ENCODE results near the gene CYP4F22. TPM values are rescaled to one million over a fixed set of nuclear protein-coding genes. Genes with fewer than 3 reads are reported as not detected.
"Not testable (repeated sequence)": the region's sequence is repeated elsewhere in the genome, so short reads cannot be mapped to it uniquely, and the experiment has no call there.

Gene CYP4F22
- total RNA-seq, 4 donors from 2014 or later = not detected

DNA sequence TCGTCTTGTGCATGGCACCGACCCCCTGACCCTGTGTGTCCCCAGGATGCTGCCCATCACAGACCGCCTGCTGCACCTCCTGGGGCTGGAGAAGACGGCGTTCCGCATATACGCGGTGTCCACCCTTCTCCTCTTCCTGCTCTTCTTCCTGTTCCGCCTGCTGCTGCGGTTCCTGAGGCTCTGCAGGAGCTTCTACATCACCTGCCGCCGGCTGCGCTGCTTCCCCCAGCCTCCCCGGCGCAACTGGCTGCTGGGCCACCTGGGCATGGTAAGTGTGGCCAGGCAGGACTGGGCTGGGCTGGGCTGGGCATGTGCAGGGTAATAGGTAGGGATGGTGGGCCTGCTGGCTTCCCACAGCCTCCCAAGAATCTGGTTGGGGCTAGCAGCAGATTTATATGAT lies 17.0 kb downstream of the CYP4F22 start:
- no peak overlapping the region for H3K27ac ChIP-seq
- no peaks in the 10 kb centered on the region for H3K27me3 ChIP-seq
- H3K4me1 ChIP-seq = no peaks in the 10 kb centered on the region
- H3K36me3 ChIP-seq = no peaks in the 10 kb centered on the region
- intact Hi-C loops (cut with DNase I; ENCODE audit: low total_unique reads) = no loop called here
- no peak overlapping the region for H3K4me3 ChIP-seq
- TF ChIP-seq, protein P1, sequence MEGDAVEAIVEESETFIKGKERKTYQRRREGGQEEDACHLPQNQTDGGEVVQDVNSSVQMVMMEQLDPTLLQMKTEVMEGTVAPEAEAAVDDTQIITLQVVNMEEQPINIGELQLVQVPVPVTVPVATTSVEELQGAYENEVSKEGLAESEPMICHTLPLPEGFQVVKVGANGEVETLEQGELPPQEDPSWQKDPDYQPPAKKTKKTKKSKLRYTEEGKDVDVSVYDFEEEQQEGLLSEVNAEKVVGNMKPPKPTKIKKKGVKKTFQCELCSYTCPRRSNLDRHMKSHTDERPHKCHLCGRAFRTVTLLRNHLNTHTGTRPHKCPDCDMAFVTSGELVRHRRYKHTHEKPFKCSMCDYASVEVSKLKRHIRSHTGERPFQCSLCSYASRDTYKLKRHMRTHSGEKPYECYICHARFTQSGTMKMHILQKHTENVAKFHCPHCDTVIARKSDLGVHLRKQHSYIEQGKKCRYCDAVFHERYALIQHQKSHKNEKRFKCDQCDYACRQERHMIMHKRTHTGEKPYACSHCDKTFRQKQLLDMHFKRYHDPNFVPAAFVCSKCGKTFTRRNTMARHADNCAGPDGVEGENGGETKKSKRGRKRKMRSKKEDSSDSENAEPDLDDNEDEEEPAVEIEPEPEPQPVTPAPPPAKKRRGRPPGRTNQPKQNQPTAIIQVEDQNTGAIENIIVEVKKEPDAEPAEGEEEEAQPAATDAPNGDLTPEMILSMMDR (IDR thresholded peaks at IDR 0.05) = no peak
- TF ChIP-seq POLR2A (IDR thresholded peaks at IDR 0.05) = no peak
- DNase-seq = no peak
- H3K9me3 ChIP-seq = no peaks in the 10 kb centered on the region

DNA sequence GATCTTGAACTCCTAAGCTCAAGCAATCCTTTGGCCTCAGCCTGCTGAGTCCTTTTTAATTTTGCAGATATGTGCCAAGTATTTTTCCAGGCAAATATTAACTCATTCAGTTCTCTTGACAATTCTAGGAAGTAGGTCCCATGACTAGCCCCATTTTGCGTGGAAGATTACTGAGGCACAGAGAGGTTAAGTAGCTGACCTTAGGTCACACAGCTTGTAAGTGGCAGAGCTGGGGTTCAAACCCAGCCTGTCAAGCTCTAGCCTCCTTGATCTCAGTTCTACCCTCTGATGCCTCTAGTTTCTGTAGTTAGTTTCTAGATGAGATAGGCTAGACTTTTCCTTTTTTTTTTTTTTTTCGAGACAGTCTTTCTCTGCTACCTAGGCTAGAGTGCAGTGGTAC lies 18.1 kb downstream of the CYP4F22 start:
- no peak overlapping the region for H3K4me3 ChIP-seq
- H3K27me3 ChIP-seq = no peaks in the 10 kb centered on the region
- H3K9me3 ChIP-seq = no peaks in the 10 kb centered on the region
- no peaks in the 10 kb centered on the region for H3K4me1 ChIP-seq
- intact Hi-C loops (cut with DNase I; ENCODE audit: low total_unique reads) = no loop called here
- no peak for DNase-seq
- H3K27ac ChIP-seq = no peak overlapping the region
- TF ChIP-seq, protein P1 (IDR thresholded peaks at IDR 0.05) = no peak
- no peak for TF ChIP-seq POLR2A (IDR thresholded peaks at IDR 0.05)
- no peaks in the 10 kb centered on the region for H3K36me3 ChIP-seq

DNA sequence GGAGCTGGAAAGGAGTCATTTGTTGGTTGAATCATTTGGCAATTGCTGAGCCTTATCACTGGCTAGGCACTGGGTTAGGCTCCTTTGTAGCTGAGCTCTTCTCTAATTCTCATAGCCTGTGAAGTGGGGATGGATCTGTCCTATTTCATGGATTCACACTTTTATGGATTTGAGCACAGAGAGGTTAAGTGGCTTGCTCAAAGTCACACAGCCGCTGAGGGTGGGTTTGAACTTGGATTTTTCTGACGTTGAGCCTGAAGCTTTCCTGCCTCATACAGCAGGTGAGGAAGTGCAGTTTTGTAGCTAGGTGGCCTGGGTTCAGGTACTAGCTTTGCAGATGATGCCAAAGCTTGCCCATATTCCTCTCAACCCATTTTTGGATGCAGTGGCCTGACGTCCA lies 19.4 kb downstream of the CYP4F22 start:
- Histone ChIP-seq H3K36me3 (no peaks in the 10 kb centered on the region), H3K9me3 (no peaks in the 10 kb centered on the region), H3K27ac (no peak overlapping the region), H3K4me1 (no peaks in the 10 kb centered on the region), H3K27me3 (no peaks in the 10 kb centered on the region), H3K4me3 (no peak overlapping the region)
- intact Hi-C loops (cut with DNase I; ENCODE audit: low total_unique reads) = no loop called here
- TF ChIP-seq, protein P1 (IDR thresholded peaks at IDR 0.05) = no peak
- no peak for TF ChIP-seq POLR2A (IDR thresholded peaks at IDR 0.05)
- DNase-seq = no peak

DNA sequence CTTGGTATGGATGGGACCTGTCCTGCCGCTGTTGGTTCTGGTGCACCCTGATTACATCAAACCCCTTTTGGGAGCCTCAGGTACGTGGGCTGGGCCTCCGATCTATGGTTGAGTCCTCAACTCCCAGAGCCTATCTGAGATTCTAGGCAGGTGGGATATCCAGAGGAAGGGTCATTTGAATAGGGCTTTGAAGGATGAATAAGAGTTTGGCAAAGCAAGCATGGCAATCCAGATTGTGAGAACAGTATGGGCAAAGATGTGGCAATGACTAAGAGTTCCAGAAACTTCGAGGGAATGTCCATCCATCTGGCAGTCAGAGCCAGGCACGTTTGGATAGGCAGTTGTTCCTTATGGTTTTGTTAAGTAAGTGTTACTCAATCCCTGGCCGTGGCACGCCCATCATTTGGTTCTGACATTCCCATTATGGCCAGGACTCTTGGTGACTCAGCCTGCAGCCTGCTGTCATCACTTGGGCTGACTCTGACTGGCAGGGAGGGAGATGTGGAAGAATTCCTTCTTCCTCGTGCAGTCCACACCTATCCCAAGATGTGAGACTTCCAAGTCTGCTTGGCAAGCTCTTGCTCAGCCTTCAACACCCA lies 21.5 kb downstream of the CYP4F22 start:
- no peaks in the 10 kb centered on the region for H3K36me3 ChIP-seq
- intact Hi-C loops (cut with DNase I; ENCODE audit: low total_unique reads) = no loop called here
- H3K9me3 ChIP-seq = no peaks in the 10 kb centered on the region
- no peak for DNase-seq
- no peak overlapping the region for H3K4me3 ChIP-seq
- H3K27me3 ChIP-seq = no peaks in the 10 kb centered on the region
- H3K27ac ChIP-seq = no peak overlapping the region
- no peaks in the 10 kb centered on the region for H3K4me1 ChIP-seq
- TF ChIP-seq, protein P1 (IDR thresholded peaks at IDR 0.05) = no peak
- no peak for TF ChIP-seq POLR2A (IDR thresholded peaks at IDR 0.05)

DNA sequence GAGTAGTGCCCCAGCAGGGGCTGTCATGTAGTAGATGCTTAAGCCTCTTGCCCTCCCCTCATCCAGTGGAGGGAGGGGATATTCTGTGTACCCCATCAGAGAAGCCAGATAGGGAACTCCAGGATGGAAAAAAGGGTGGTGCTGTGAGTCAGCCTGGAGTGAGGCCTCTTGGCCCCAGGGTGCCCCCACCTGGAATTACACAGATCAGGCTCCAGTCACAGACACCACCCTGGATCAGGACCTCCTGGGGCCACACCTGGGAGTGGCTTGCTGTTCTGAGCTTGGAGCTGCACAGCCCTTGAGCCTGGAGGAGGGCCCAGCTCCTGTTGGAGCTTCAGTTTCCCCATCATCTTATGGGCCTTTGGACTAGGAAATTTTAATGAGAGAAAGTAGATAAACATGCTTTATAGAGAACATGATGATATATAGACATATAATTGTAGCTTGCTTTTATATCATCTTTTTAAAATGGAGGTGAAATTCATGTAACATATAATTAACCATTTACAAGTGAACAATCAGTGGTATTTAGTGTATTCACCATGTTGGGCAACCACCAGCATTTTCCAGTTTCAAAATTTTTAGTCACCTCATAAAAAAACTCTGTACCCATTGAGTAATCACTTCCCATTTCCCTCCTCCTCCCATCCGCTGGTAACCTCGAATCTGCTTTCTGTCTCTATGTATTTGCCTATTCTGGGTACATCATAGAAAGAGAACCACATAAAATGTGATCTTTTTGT lies 24.6 kb downstream of the CYP4F22 start:
- H3K27ac ChIP-seq = no peak overlapping the region
- H3K4me1 ChIP-seq = no peaks in the 10 kb centered on the region
- intact Hi-C loops (cut with DNase I; ENCODE audit: low total_unique reads) = no loop called here
- H3K27me3 ChIP-seq = no peaks in the 10 kb centered on the region
- no peaks in the 10 kb centered on the region for H3K9me3 ChIP-seq
- H3K36me3 ChIP-seq = no peaks in the 10 kb centered on the region
- H3K4me3 ChIP-seq = no peak overlapping the region
- no peak for DNase-seq
- TF ChIP-seq POLR2A (IDR thresholded peaks at IDR 0.05) = no peak
- TF ChIP-seq, protein P1 (IDR thresholded peaks at IDR 0.05) = no peak

DNA sequence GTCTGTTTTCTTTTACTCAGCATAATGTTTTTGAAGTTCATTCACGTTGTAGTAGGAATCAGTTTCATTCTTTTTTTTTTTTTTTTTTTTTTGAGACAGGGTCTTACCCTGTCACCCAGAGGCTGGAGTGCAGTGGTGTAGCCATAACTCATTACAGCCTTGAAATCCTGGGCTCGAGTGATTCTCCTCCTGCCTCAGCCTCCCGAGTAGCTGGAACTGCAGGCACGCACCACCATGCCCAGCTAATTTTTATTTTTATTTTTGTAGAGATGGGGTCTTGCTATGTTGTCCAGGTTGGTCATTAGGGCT lies 25.2 kb downstream of the CYP4F22 start:
- H3K27ac ChIP-seq; H3K27me3 ChIP-seq; H3K36me3 ChIP-seq; H3K9me3 ChIP-seq; intact Hi-C loops (cut with DNase I; ENCODE audit: low total_unique reads); H3K4me3 ChIP-seq; H3K4me1 ChIP-seq; DNase-seq: not testable (repeated sequence)
